Stimulated activated naive CD8-positive, alpha-beta T cell treated with anti-CD3 and anti-CD28 coated beads, Interleukin-15, amount 100 ng/mL, for 72 hours (primary cell): ENCODE data around the gene POLR2C.

Experiments used
- ATAC-seq: fragments of 150-1000 bp; cut with Tn5 transposase; 2 replicates; pipeline ENCODE4 v1.10.0; 2021; ENCODE audit warnings: mild to moderate bottlenecking, moderate library complexity
- DNase-seq, 2 donors: peaks; one replicate each; pipeline ENCODE4 v3.0.0; 2021 to 2022
- H3K27ac Mint-ChIP-seq, 2 donors: one replicate each; pipeline ENCODE4 v1.8.0; 2022; ENCODE audit warnings: mild to moderate bottlenecking in 2 of 2, mixed read lengths in 2 of 2, moderate library complexity in 2 of 2
- H3K27me3 Mint-ChIP-seq: one replicate; pipeline ENCODE4 v1.8.0; 2022; ENCODE audit warnings: mixed read lengths
- H3K4me1 Mint-ChIP-seq: one replicate; pipeline ENCODE4 v1.8.0; 2022; ENCODE audit warnings: mild to moderate bottlenecking, mixed read lengths
- H3K4me3 Mint-ChIP-seq, 2 donors: one replicate each; pipeline ENCODE4 v1.8.0; 2022; ENCODE audit warnings: mild to moderate bottlenecking in 2 of 2, mixed read lengths in 2 of 2, moderate library complexity in 1 of 2
- H3K9me3 Mint-ChIP-seq, 2 donors: one replicate each; pipeline ENCODE4 v1.8.0; 2022; ENCODE audit warnings: mixed read lengths in 2 of 2

The POLR2C gene

GRCh38 chr16:57462209-57462977 lies at the start of gene POLR2C:
Gene POLR2C, plus strand, starts transcription at chr16:57462679. Its CDS starts 46 bp downstream, at chr16:57462725.
- Mint-ChIP-seq H3K4me1 (peaks cover 33% of the 10 kb centered on the region), H3K27ac (peak within 1 kb of the TSS; percentile 100), H3K27me3 (no peaks in the 10 kb centered on the region), H3K4me3 (peak within 1 kb of the TSS; percentile 99 to 100), H3K9me3 (no peaks in the 10 kb centered on the region)
- DNase-seq: peak; percentile 93
- peak; percentile 97 for ATAC-seq

GRCh38 chr16:57413301-57413730 lies 49.2 kb upstream of the POLR2C start:
- no peak overlapping the region for H3K4me3 Mint-ChIP-seq
- ATAC-seq (no peak), DNase-seq (no peak)
- no peak overlapping the region for H3K27ac Mint-ChIP-seq
- no peaks in the 10 kb centered on the region for H3K9me3 Mint-ChIP-seq
- no peaks in the 10 kb centered on the region for H3K27me3 Mint-ChIP-seq
- H3K4me1 Mint-ChIP-seq: peaks cover 21% of the 10 kb centered on the region

- DNase-seq: no peak
- Mint-ChIP-seq H3K27me3 (no peaks in the 10 kb centered on the region), H3K9me3 (no peaks in the 10 kb centered on the region), H3K27ac (no peak overlapping the region), H3K4me1 (peaks cover 25% of the 10 kb centered on the region), H3K4me3 (no peak overlapping the region)
- ATAC-seq: no peak
Observed at GRCh38 chr16:57413733-57414132, 48.7 kb upstream of the POLR2C start.

- Mint-ChIP-seq H3K27me3 (no peaks in the 10 kb centered on the region), H3K4me1 (peaks cover 37% of the 10 kb centered on the region), H3K27ac (peak overlapping the region in 1 of 2 donors; percentile 99), H3K4me3 (no peak overlapping the region), H3K9me3 (no peaks in the 10 kb centered on the region)
- ATAC-seq (no peak), DNase-seq (no peak)
Observed at GRCh38 chr16:57416084-57416483, 46.4 kb upstream of the POLR2C start.

- no peak for ATAC-seq
- Mint-ChIP-seq H3K27ac (peak overlapping the region; percentile 45 to 71), H3K27me3 (no peaks in the 10 kb centered on the region), H3K9me3 (no peaks in the 10 kb centered on the region), H3K4me3 (peak overlapping the region in 1 of 2 donors; percentile 11), H3K4me1 (peaks cover 44% of the 10 kb centered on the region)
- no peak for DNase-seq
Observed at GRCh38 chr16:57419506-57419905, 43.0 kb upstream of the POLR2C start.

GRCh38 chr16:57422026-57422944 lies 40.2 kb upstream of the POLR2C start:
- H3K9me3 Mint-ChIP-seq: no peaks in the 10 kb centered on the region
- peaks cover 32% of the 10 kb centered on the region for H3K4me1 Mint-ChIP-seq
- H3K27me3 Mint-ChIP-seq: no peaks in the 10 kb centered on the region
- DNase-seq (no peak), ATAC-seq (no peak)
- no peak overlapping the region for H3K4me3 Mint-ChIP-seq
- peak overlapping the region in 1 of 2 donors; percentile 86 for H3K27ac Mint-ChIP-seq

- Mint-ChIP-seq H3K27me3 (no peaks in the 10 kb centered on the region), H3K9me3 (no peaks in the 10 kb centered on the region), H3K4me3 (no peak overlapping the region), H3K4me1 (peaks cover 24% of the 10 kb centered on the region), H3K27ac (no peak overlapping the region)
- DNase-seq (no peak), ATAC-seq (no peak)
Observed at GRCh38 chr16:57423152-57423551, 39.3 kb upstream of the POLR2C start.

- Mint-ChIP-seq H3K27ac (no peak overlapping the region), H3K4me3 (no peak overlapping the region), H3K27me3 (no peaks in the 10 kb centered on the region), H3K4me1 (peaks cover 15% of the 10 kb centered on the region), H3K9me3 (no peaks in the 10 kb centered on the region)
- DNase-seq: no peak
- no peak for ATAC-seq
Observed at GRCh38 chr16:57424583-57424982, 37.9 kb upstream of the POLR2C start.

GRCh38 chr16:57426356-57426755 lies 36.1 kb upstream of the POLR2C start:
- peaks cover 12% of the 10 kb centered on the region for H3K4me1 Mint-ChIP-seq
- H3K9me3 Mint-ChIP-seq: no peaks in the 10 kb centered on the region
- no peaks in the 10 kb centered on the region for H3K27me3 Mint-ChIP-seq
- no peak for DNase-seq
- ATAC-seq: no peak
- no peak overlapping the region for H3K27ac Mint-ChIP-seq
- H3K4me3 Mint-ChIP-seq: no peak overlapping the region

- Mint-ChIP-seq H3K4me1 (peaks cover 9% of the 10 kb centered on the region), H3K27me3 (no peaks in the 10 kb centered on the region), H3K27ac (peak overlapping the region in 1 of 2 donors; percentile 21), H3K9me3 (no peaks in the 10 kb centered on the region), H3K4me3 (no peak overlapping the region)
- ATAC-seq (no peak), DNase-seq (no peak)
Observed at GRCh38 chr16:57427307-57427706, 35.2 kb upstream of the POLR2C start.

GRCh38 chr16:57427824-57428223 lies 34.7 kb upstream of the POLR2C start:
- H3K4me1 Mint-ChIP-seq: peaks cover 7% of the 10 kb centered on the region
- no peak overlapping the region for H3K4me3 Mint-ChIP-seq
- H3K27me3 Mint-ChIP-seq: no peaks in the 10 kb centered on the region
- no peaks in the 10 kb centered on the region for H3K9me3 Mint-ChIP-seq
- DNase-seq (no peak), ATAC-seq (no peak)
- H3K27ac Mint-ChIP-seq: no peak overlapping the region

GRCh38 chr16:57430955-57431354 lies 31.5 kb upstream of the POLR2C start:
- no peak for DNase-seq
- H3K4me3 Mint-ChIP-seq: no peak overlapping the region

GRCh38 chr16:57432505-57432904 lies 30.0 kb upstream of the POLR2C start:
- H3K27ac Mint-ChIP-seq: no peak overlapping the region
- H3K4me1 Mint-ChIP-seq: peaks cover 33% of the 10 kb centered on the region
- ATAC-seq (no peak), DNase-seq (no peak)
- H3K4me3 Mint-ChIP-seq: no peak overlapping the region
- H3K27me3 Mint-ChIP-seq: no peaks in the 10 kb centered on the region
- no peaks in the 10 kb centered on the region for H3K9me3 Mint-ChIP-seq

More at GRCh38 chr16:57430955-57431354, 31.5 kb upstream of the POLR2C start:
- Mint-ChIP-seq H3K4me1 (peaks cover 33% of the 10 kb centered on the region), H3K9me3 (no peaks in the 10 kb centered on the region), H3K27me3 (no peaks in the 10 kb centered on the region), H3K27ac (peak overlapping the region in 1 of 2 donors; percentile 80)
- no peak for ATAC-seq

- Mint-ChIP-seq H3K9me3 (no peaks in the 10 kb centered on the region), H3K4me1 (peaks cover 33% of the 10 kb centered on the region), H3K27ac (peak overlapping the region in 1 of 2 donors; percentile 62), H3K27me3 (no peaks in the 10 kb centered on the region), H3K4me3 (no peak overlapping the region)
- DNase-seq: no peak
- no peak for ATAC-seq
Observed at GRCh38 chr16:57432989-57433388, 29.5 kb upstream of the POLR2C start.

GRCh38 chr16:57434003-57434402 lies 28.5 kb upstream of the POLR2C start:
- no peak for DNase-seq
- Mint-ChIP-seq H3K4me1 (peaks cover 37% of the 10 kb centered on the region), H3K27me3 (no peaks in the 10 kb centered on the region), H3K4me3 (no peak overlapping the region), H3K9me3 (no peaks in the 10 kb centered on the region), H3K27ac (peak overlapping the region in 1 of 2 donors; percentile 15)
- ATAC-seq: no peak

- Mint-ChIP-seq H3K4me3 (no peak overlapping the region), H3K9me3 (peaks cover 0 to 11% of the 10 kb centered on the region in 2 donors), H3K27ac (peak overlapping the region in 1 of 2 donors; percentile 83), H3K27me3 (no peaks in the 10 kb centered on the region), H3K4me1 (peaks cover 46% of the 10 kb centered on the region)
- ATAC-seq: no peak
- DNase-seq: no peak
Observed at GRCh38 chr16:57435838-57436237, 26.6 kb upstream of the POLR2C start.
